Measurements from ENCODE around the gene GFAP. TPM values are rescaled to one million over a fixed set of nuclear protein-coding genes. Genes with fewer than 3 reads are reported as not detected.

GFAP gene
- total RNA-seq, 3 donors from 2014 or later (not counting 1 experiment from before 2014, with no cell fraction given) = not detected

DNA sequence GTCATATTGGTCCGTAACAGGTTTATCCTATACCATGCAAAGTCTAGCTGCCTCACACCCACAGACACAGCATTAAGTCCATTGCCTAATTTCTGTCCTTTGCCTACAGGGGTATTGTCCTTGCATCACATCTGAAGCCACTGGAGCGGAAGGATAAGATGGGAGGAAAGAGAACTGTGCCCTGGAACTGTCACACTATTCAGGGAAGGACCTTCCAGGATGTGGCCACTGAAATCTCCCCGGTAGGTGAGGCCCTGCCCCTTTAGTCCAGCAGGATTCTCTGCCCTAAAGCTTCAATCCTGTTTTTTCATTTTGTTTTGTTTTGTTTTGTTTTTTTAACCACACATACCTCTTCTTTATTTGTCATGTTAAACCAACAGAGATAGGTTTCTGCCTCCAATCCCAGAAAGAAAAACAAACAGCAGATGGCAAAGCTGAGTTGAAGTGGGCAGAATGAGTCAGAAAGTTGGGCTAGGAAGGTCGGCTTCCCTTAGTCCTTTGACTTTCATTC is 13.8 kb downstream of the GFAP start:
- DNase-seq = no peak
- H3K4me1 Mint-ChIP-seq = peaks cover 16 to 23% of the 10 kb centered on the region in 2 donors
- peak overlapping the region in 1 of 2 donors; percentile 99 for H3K27ac Mint-ChIP-seq
- H3K36me3 Mint-ChIP-seq = no peaks in the 10 kb centered on the region
- Histone ChIP-seq H3K27ac (ENCODE audit: low read length) (no peak overlapping the region), H3K27me3 (ENCODE audit: control insufficient read depth, insufficient read depth, low read length) (no peaks in the 10 kb centered on the region), H3K4me3 (ENCODE audit: low read length) (no peak overlapping the region), H3K9me3 (ENCODE audit: control insufficient read depth, insufficient read depth, low read length) (no peaks in the 10 kb centered on the region), H3K36me3 (ENCODE audit: control insufficient read depth, insufficient read depth, low read length) (no peaks in the 10 kb centered on the region), H3K4me1 (ENCODE audit: control insufficient read depth, insufficient read depth, low read length) (peaks cover 20% of the 10 kb centered on the region)
- H3K9me3 Mint-ChIP-seq = no peaks in the 10 kb centered on the region
- intact Hi-C loops (cut with micrococcal nuclease) = no loop called here
- peaks cover 6 to 11% of the 10 kb centered on the region in 2 donors for H3K27me3 Mint-ChIP-seq (ENCODE audit: low read depth in 2 of 2)
- no peak overlapping the region for H3K4me3 Mint-ChIP-seq
- TF ChIP-seq, protein P1, sequence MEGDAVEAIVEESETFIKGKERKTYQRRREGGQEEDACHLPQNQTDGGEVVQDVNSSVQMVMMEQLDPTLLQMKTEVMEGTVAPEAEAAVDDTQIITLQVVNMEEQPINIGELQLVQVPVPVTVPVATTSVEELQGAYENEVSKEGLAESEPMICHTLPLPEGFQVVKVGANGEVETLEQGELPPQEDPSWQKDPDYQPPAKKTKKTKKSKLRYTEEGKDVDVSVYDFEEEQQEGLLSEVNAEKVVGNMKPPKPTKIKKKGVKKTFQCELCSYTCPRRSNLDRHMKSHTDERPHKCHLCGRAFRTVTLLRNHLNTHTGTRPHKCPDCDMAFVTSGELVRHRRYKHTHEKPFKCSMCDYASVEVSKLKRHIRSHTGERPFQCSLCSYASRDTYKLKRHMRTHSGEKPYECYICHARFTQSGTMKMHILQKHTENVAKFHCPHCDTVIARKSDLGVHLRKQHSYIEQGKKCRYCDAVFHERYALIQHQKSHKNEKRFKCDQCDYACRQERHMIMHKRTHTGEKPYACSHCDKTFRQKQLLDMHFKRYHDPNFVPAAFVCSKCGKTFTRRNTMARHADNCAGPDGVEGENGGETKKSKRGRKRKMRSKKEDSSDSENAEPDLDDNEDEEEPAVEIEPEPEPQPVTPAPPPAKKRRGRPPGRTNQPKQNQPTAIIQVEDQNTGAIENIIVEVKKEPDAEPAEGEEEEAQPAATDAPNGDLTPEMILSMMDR (IDR thresholded peaks at IDR 0.05) = no peak
- 84% methylated on average over 3 of the region's 4 CpGs for WGBS (ENCODE audit: insufficient coverage)
- no peak for ATAC-seq

DNA sequence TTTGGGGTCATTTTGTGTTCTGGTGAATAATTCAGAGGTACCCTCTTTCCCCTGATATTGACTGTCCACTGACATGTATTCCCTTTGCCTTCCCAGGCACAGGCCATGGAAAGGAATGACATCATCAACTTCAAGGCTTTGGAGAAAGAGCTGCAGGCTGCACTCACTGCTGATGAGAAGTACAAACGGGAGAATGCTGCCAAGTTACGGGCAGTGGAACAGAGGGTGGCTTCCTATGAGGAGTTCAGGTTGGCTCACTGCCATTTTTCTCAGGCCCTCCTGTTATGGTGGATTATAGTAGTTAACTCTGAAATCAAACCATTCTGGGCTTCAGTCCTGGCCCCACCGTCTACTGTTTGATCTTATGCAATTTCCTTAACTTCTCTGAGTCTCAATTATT is 14.4 kb downstream of the GFAP start:
- Histone ChIP-seq H3K4me1 (ENCODE audit: control insufficient read depth, insufficient read depth, low read length) (peaks cover 20% of the 10 kb centered on the region), H3K9me3 (ENCODE audit: control insufficient read depth, insufficient read depth, low read length) (no peaks in the 10 kb centered on the region), H3K27ac (ENCODE audit: low read length) (no peak overlapping the region), H3K36me3 (ENCODE audit: control insufficient read depth, insufficient read depth, low read length) (no peaks in the 10 kb centered on the region), H3K27me3 (ENCODE audit: control insufficient read depth, insufficient read depth, low read length) (no peaks in the 10 kb centered on the region), H3K4me3 (ENCODE audit: low read length) (no peak overlapping the region)
- Mint-ChIP-seq H3K36me3 (no peaks in the 10 kb centered on the region), H3K4me1 (peaks cover 16 to 26% of the 10 kb centered on the region in 2 donors), H3K27ac (peak overlapping the region; percentile 99), H3K4me3 (peak overlapping the region; percentile 50), H3K9me3 (no peaks in the 10 kb centered on the region), H3K27me3 (ENCODE audit: low read depth in 2 of 2) (peaks cover 3 to 11% of the 10 kb centered on the region in 2 donors)
- ATAC-seq (no peak), DNase-seq (no peak)
- WGBS (ENCODE audit: insufficient coverage) = 56% methylated on average over 2 of the region's 3 CpGs
- intact Hi-C loops (cut with micrococcal nuclease) = no loop called here
- TF ChIP-seq, protein P1 (IDR thresholded peaks at IDR 0.05) = no peak

DNA sequence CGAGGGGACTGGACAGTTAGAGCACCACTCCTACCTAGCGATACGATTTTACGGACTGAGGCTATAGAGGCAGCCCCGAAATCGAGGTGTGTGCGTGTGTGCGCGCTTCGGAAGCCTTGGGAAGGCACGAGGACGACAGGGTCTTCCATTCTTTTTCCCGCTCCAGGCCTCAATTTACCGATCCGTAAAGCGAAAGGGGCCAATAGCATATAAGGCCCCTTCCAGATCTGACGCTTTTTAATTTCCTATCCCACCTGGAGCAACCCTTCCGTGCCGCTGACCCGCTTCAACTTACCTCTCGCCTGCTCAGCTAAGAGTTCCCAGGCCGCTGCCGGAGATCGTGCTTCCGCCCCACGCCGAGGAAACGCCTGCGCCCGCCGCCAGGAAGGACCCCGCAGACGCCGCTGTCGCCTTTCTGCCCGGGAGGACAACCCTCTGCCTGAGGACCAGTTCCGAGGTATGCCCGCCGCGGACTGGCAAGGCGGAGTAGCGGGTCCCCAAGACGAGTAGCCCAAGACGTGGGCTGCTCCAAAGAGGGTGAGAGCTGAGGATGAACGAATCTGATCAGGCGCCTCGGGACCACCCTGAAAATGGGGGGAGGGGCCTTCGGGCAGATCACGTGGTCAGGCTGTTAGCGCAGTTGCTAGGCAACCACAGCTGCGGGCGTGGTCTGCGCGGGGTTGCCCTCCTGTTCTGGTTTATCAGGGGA is 16.1 kb downstream of the GFAP start, which contains the start of gene EFTUD2:
TSS of gene EFTUD2 (minus strand) at position 372 of the 709 bp plus-strand sequence. CDS start 4,924 bp downstream, outside the sequence.
- Mint-ChIP-seq H3K4me3 (peak within 1 kb of the TSS; percentile 92), H3K36me3 (no peaks in the 10 kb centered on the region), H3K27ac (peak within 1 kb of the TSS; percentile 99), H3K27me3 (ENCODE audit: low read depth in 2 of 2) (peaks cover 3 to 11% of the 10 kb centered on the region in 2 donors), H3K9me3 (no peaks in the 10 kb centered on the region), H3K4me1 (peaks cover 16 to 32% of the 10 kb centered on the region in 2 donors)
- intact Hi-C loops (cut with micrococcal nuclease) = loop anchor here (1.0 kb wide), 2 partner anchors 48 to 162 kb away; partner anchors contain the start of genes KIF18B and NMT1
- H3K9me3 ChIP-seq (ENCODE audit: control insufficient read depth, insufficient read depth, low read length) = no peaks in the 10 kb centered on the region
- WGBS (ENCODE audit: insufficient coverage) = under 1% methylated on average over 54 of the region's 54 CpGs
- H3K36me3 ChIP-seq (ENCODE audit: control insufficient read depth, insufficient read depth, low read length) = peaks cover 4% of the 10 kb centered on the region
- TF ChIP-seq, protein P1 (IDR thresholded peaks at IDR 0.05) = no peak
- H3K4me1 ChIP-seq (ENCODE audit: control insufficient read depth, insufficient read depth, low read length) = peaks cover 20% of the 10 kb centered on the region
- DNase-seq (peak; percentile 94 to 97), ATAC-seq (peak; percentile 93 to 95 (median 94))
- H3K27me3 ChIP-seq (ENCODE audit: control insufficient read depth, insufficient read depth, low read length) = no peaks in the 10 kb centered on the region
- H3K27ac ChIP-seq (ENCODE audit: low read length) = peak within 1 kb of the TSS; percentile 99
- H3K4me3 ChIP-seq (ENCODE audit: low read length) = peak within 1 kb of the TSS; percentile 97
